RCC 7860 (cell line): ENCODE measurements around the gene ARHGEF7.

ENCODE experiments used
- DNase-seq: peaks from one replicate; pipeline ENCODE4 v3.0.0-alpha.2; 2015; ENCODE audit warnings: low spot score
- FAIRE-seq: peaks from 2 replicates; lab custom pipeline; 2012; peaks lifted over from hg19 to GRCh38; lab: Jason Lieb, UNC

ARHGEF7 gene

GRCh38 chr13:111110054-111110453 lies 5.1 kb upstream of the ARHGEF7 start:
- DNase-seq = no peak
- no peak for FAIRE-seq

GRCh38 chr13:111111376-111111937 lies 3.7 kb upstream of the ARHGEF7 start:
- DNase-seq (no peak), FAIRE-seq (no peak)

- DNase-seq = no peak
- FAIRE-seq = no peak
Observed at GRCh38 chr13:111112196-111112595, 2.9 kb upstream of the ARHGEF7 start.

GRCh38 chr13:111114362-111115060 lies 599 bp upstream of the ARHGEF7 start:
- no peak for DNase-seq

DNA sequence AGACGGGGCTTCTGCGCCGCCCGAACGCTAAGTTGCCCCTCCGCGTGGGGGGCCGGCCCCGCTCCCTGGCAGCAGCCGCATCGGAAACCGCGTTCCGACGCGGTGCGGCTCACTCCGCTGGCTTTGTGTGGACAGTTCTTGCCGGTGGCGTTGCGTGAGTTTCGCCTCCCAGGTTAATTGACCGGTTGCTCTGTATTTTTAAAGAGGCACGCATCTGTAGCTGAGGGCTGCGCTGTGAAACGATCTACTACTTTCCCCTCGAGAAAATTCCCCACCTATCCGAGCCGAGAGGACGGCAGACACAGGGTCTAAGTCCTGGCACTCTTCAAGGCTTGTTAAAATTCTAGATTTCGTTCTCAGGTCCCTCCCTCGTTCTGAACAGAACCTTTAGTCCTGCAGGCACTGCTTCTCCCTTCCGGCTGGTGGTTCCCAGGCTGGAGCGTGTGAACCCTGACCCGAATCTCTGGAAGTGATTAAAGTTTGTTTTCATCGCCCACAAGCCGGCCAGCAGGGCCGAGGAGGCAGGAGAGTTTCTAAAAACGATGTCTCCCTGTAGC lies 933 bp downstream of the ARHGEF7 start:
- DNase-seq (no peak), FAIRE-seq (no peak)

More at GRCh38 chr13:111114362-111115060, 599 bp upstream of the ARHGEF7 start:
- FAIRE-seq = no peak

DNA sequence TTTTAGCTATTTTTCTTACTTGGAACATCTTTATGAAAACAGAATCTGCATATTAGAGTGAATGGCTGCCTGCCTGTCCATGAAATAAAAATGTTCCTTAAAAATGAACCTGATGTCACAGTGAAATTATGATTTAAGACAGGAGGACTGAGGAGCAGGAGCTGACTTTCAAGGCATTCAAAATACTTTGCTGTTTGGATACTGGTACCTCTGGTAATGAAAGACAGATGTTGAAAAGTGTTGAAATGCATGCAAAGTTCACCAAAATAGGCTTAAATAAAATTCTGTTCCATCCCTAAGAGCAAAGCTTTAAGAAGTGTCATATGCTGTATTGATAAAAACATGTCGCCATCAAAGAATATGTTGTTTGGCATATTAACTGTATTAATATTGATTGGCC lies 1.7 kb downstream of the ARHGEF7 start:
- FAIRE-seq = no peak
- DNase-seq = no peak

DNA sequence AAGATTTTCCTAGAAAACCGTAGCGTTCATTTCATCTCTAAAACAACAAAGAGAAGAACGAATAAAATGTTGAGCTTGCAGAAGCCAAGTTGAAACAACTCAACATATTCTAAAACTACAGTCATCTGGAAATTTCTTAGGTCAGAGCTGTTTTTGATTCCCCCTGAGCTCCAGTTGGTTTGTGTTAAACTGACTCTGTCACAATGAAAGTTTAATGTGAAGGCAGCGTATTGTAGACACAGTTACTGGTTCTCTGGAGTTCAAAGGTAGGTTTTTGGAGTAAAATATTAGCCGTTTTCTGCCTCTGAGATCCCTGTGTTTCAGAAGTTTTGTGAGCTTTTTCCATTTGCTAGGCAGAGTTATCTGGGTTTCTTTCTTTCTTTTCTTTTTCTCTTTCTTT lies 2.2 kb downstream of the ARHGEF7 start:
- DNase-seq (no peak), FAIRE-seq (no peak)

GRCh38 chr13:111117961-111118360 lies 2.9 kb downstream of the ARHGEF7 start:
- no peak for DNase-seq
- FAIRE-seq = no peak

DNA sequence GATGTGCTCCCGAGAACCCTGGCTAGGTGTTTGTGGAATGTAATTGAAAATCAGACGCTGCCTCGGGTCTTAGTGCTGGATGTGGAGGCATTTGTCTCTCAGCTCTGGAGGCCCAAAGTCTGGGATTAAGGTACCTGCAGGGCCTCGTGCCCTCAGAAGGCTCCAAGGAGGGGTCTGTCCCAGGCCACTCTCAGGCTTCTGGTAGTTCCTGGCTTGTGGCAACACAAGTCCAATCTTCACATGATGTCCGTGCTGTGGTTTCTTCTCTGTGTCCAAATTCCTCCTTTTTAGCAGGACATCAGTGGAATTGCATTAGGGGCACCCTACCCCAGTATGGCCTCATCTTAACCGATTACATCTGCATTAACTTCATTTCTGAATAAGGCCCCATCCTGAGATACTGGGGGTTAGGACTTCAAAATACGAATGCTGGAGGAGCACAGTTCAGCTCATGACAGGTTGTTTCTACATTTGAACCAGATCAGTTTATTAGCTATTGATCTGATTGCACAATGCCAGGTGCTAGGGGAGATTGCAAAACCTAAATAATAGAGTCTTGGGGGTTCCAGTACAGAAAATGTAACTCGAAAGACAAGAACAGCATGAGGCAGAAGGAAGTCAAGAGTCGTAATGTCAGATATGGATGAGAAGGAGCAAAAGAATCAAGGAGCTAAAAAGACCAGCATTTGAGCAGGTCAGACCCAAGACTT lies 3.9 kb downstream of the ARHGEF7 start:
- FAIRE-seq = no peak

GRCh38 chr13:111119966-111120365 lies 4.9 kb downstream of the ARHGEF7 start:
- no peak for FAIRE-seq

More for the DNA sequence above, 3.9 kb downstream of the ARHGEF7 start:
- DNase-seq = no peak

DNA sequence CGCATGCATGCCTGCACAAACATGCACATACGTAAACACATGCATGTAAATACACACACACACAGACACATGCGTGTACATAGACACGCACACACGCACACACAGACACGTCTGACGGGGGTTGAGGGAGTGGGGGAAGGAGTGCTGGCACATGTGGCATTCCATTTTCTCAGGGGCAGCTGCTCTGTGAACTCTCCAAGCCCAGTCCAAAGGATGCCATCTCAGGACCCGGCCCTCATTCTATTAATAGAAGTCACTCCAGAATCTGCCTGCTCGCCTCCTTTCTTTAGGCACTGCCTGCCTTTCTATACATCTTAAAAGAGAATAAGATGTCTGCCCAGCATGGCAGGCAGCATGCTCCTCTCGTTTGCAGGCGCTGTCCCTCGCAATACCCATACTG lies 5.3 kb downstream of the ARHGEF7 start:
- DNase-seq = no peak
- FAIRE-seq = no peak

More at GRCh38 chr13:111119966-111120365, 4.9 kb downstream of the ARHGEF7 start:
- DNase-seq = no peak

DNA sequence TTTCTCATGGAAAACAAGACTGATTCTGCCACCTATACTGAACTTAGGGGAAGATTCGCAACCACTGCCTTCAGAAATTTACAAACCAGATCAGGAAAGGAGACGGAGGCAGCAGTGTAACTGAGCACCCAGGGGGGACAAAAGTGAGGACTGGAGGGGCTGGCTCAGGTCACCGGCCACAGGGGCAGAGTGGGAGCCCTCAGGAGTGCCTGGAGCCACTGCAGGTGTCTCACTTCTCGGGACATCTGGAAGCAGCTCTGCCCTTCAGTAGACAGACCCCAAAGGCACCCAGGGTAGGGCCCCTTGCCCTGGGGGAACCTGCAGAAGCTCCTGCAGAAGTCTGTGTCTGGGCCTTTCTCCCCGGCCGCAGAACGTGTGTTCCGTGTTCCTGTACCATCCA lies 5.8 kb downstream of the ARHGEF7 start:
- no peak for FAIRE-seq
- no peak for DNase-seq

DNA sequence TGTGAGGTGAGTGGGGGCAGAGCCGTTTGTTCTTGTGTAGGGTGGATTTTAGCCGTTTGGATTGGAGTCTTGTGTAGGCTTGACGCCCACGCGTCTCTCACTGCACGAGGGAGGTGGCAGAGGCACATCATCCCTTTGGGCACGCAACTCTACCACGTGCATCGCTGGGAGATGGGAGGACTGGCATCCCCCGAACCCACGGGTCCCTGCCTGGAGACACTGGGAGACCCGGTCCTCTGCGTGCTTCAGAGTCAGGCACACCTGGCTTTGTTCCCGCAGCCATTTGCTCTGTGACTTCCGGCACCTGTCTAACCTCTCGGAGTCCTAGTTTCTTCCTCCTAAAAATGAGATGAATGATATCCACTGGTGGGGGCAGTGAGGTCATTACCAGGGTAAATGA lies 6.4 kb downstream of the ARHGEF7 start:
- DNase-seq = no peak
- FAIRE-seq = no peak

GRCh38 chr13:111122056-111122455 lies 6.9 kb downstream of the ARHGEF7 start:
- DNase-seq = no peak
- FAIRE-seq = no peak

GRCh38 chr13:111122631-111123030 lies 7.5 kb downstream of the ARHGEF7 start:
- FAIRE-seq (no peak), DNase-seq (no peak)

GRCh38 chr13:111123221-111123620 lies 8.1 kb downstream of the ARHGEF7 start:
- DNase-seq (no peak), FAIRE-seq (no peak)

- DNase-seq (no peak), FAIRE-seq (no peak)
Observed at GRCh38 chr13:111123649-111124048, 8.5 kb downstream of the ARHGEF7 start.

- FAIRE-seq = no peak
- no peak for DNase-seq
Observed at GRCh38 chr13:111126509-111126908, 11.4 kb downstream of the ARHGEF7 start.

DNA sequence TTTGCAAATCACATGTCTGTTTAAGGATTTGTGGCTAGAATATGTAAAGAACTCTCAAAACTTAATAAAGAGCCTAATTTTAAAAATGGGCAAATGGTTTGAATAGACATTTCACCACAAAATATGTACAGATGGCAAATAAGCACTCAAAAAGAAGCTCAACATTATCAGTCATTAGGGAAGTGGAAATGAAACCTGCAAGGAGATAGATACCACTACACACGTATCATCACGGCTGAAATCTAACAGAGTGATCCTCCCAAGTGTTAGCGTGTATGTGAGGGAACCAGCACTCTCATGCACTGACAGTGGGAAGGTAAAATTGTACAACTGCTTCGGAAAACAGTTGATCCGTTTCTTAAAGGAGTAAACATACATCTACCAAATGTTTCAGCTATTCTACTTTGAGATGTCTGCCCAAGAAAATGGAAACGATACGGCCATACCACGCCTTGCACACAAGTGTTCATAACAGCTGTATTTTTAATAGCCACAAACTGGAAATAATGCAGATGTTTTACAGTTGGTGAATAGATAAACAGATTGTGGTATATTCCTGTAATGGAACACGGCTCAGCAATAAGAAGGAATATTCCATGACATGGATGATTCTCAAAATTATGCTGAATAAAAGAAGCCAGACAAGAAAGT lies 14.5 kb downstream of the ARHGEF7 start:
- FAIRE-seq (no peak), DNase-seq (no peak)

- FAIRE-seq (no peak), DNase-seq (no peak)
Observed at GRCh38 chr13:111130116-111130508, 15.0 kb downstream of the ARHGEF7 start.

GRCh38 chr13:111131048-111131447 lies 15.9 kb downstream of the ARHGEF7 start:
- FAIRE-seq = no peak
- DNase-seq = no peak
